HG03354 (cell line): ENCODE results near the gene TMEM179.
"Not testable (repeated sequence)": the region's sequence is repeated elsewhere in the genome, so short reads cannot be mapped to it uniquely, and the experiment has no call there.

ENCODE experiments used
- ATAC-seq: cut with Tn5 transposase; IDR thresholded peaks from one replicate; pipeline ENCODE4 v1.9.1; 2021; ENCODE audit warnings: mild to moderate bottlenecking; ENCODE audit not compliant: unreplicated experiment, poor library complexity, severe bottlenecking

TMEM179 gene

DNA sequence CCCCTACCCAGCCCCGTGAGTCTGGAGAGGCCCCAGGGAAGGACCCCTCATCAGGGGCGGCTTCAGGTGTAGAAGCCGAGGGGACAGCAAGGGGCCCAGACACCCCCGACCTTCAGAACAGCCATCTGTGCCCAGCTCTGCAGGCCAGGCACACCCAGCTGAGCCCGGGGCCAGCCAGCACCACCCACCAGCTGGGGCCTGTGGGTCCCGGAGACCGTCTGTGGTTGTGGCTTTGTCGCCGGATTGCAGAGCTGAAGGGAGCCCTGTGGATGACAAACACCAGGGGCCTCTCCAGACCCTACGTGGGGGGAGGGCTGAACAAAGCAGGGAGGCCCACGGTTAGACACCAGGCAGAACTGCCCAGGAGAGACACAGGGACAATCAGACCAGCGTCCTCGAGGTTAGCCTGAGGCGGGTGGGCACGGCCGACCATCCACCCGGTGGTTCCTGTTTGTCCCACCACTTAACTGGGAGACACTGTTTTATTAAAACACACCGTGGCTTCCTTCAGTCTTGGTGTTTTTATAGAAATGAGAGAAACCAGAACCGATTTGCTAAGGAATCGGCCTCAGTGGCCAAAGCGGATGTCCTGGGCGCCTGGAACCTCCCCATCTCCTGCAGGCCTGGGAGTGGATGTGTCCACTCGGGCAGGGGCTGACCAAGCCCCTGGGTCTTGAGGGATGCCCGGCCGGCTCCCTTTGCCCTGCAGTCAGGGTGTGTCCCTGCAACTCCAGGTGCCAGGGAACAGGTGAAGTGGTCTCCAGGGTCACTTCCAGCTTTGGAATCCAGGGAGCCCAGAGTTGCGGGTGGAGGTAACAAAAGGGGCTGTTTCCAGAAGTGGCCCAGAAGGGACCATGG lies 15.0 kb downstream of the TMEM179 start:
- ATAC-seq = no peak

DNA sequence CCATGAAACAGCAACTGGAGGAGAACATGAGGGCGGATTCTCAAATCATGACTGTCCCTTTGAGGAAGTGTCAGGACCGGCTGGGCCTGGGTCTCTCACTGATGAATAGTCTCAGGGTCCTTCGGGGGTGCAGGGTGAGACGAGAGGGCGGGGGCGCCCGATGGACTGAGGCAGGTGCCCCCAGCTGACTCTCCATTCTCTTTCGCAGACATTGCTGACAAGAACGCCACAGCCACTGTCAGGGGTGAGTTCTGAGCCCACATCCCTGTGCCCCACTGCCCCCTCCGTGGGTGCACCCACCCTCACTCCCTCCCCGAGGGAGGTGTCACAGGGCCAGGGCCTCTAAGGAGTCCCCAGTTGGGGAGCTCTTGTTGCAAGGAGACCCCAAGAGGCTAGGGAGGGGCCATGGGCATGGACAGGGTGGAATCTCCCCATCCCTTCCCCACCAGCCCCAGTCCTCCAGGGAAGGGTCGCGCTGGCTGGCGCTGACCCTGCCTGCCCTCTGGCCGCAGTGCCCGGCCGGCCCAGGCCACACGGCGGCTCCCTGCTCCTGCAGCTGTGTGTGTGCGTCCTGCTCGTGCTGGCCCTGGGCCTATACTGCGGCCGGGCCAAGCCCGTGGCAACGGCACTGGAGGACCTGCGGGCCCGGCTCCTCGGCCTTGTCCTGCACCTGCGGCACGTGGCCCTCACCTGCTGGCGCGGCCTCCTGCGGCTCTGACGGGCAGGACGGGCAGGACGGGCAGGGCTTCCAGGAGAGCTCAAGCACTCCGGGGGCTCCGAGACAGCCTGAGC lies 16.3 kb downstream of the TMEM179 start:
- no peak for ATAC-seq

- ATAC-seq = no peak
Measured at GRCh38 chr14:104587641-104588040, 16.9 kb downstream of the TMEM179 start.

GRCh38 chr14:104586832-104587620 lies 17.5 kb downstream of the TMEM179 start:
- no peak for ATAC-seq

DNA sequence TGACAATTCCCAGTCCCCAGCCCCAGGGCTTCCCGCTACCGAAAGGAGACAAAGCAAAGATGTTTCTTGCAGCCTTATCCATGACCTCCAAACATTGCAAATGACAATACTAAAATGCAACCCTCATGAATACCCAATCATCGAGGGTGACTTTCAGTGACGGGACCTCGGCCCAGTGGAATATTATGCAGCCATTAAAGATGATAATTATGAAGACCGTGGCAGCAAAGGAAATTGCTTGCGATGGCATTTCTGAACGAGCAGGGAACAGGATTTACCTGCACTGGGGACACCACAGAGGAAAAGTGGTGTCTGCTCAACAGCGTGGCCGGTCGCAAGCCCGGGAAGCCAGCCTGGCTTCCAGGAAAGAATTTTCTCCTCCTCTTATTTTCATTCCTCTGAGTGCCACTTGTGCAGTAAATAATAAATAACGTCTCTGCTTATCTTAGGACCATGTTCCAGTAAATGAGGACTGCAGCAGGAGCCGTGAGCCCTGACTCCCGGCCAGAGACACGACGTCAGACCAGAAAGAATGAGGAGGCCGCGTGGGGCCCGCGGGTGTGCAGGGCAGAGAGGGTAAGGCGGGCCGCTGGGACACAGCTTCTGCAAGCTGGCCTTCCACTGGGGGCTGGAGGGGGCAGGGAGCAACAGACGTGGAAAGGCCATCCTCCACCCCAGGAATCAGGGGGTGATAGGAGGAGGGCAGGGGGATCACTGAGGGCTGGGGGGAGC lies 18.4 kb downstream of the TMEM179 start:
- no peak for ATAC-seq

DNA sequence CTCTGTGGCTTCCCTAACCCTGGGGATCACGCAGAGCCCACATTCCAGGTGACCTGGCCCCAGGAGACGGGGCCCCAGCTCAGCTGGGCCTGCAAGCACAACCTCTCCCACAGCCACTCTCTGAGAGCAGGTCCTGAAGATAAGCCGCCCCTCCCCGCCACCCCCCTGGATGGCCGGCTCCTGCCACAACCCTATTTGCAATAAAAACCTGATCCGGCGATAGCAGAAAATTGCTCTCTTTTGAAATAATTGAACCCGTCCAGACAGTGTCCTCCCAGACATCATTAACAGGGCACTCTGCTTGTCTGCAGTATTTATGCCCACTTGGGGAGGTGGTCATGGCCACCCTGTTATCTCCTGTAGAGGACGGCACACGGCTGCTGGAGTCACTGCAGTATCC lies 20.0 kb downstream of the TMEM179 start:
- no peak for ATAC-seq

DNA sequence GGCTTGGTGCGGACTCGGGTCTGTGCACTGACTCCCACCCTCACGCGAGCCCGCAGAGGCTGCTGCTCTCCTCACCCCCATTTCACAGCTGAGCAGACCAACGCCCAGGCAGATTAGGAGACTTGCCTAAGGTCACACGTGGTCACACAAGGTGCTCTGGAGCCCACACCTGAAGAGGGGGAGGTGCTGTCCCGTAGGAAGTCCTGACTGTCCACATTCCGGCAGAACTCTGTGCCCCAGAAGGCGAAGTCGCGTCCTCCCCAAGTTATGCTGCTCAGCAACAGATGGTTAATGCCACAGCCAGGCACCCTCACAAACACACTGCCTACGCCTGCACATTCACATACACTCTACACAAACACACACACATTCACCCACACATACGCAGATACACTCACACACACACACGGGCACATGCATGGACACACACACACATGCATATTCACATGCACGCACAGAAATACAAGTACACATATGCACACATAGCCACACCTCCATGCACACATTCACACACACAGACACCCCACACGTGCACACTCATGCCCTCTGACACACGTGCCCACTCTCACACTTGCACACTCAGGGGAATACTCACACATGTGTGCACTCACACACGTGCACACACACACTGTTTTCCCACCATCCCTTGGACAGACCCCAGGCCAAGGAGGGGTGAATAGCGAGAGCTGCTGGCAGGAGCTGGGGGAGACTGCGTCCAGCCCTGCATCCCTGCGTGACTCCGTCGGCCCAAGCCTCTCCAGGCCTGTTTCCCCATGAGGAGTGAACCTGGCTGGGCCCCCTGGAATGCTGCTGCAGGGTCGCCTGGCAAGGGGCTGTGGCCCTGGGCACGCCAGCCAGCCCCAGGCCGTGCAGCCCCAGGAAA lies 20.9 kb downstream of the TMEM179 start:
- ATAC-seq = no peak

- no peak for ATAC-seq
Measured at GRCh38 chr14:104582662-104583061, 21.9 kb downstream of the TMEM179 start.

GRCh38 chr14:104582005-104582404 lies 22.6 kb downstream of the TMEM179 start:
- no peak for ATAC-seq

- no peak for ATAC-seq
Measured at GRCh38 chr14:104581521-104581920, 23.1 kb downstream of the TMEM179 start.

DNA sequence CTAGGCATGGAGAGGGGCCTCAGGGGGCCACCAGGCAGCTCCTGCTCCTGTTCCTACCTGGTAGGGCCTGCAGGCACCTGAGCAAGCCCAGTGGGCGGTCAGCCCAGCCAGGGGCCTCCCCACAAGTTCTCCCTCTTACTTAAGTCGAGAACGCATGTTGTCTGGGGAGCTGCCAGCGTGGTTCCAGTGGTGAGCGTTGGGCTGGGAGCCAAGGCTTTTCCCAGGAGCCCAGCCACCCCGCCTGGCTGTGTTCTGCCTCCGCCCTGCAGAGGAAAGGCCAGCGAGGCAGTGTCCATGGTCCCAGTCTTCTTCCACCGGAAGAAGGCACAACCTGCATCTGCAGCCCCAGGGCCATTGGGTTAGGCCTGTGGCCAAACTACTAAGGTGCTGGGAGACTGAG lies 23.6 kb downstream of the TMEM179 start:
- ATAC-seq = no peak

- ATAC-seq = not testable (repeated sequence)
Measured at GRCh38 chr14:104579939-104580338, 24.6 kb downstream of the TMEM179 start.

GRCh38 chr14:104579507-104579906 lies 25.1 kb downstream of the TMEM179 start, which contains the start of gene C14orf180:
C14orf180 (plus strand) TSS chr14:104579764; CDS start chr14:104586431, 6,667 bp downstream.
- ATAC-seq = no peak

GRCh38 chr14:104578321-104578720 lies 26.3 kb downstream of the TMEM179 start:
- ATAC-seq = no peak

- no peak for ATAC-seq
Measured at GRCh38 chr14:104577847-104578301, 26.7 kb downstream of the TMEM179 start.

GRCh38 chr14:104577426-104577825 lies 27.1 kb downstream of the TMEM179 start:
- ATAC-seq = no peak

DNA sequence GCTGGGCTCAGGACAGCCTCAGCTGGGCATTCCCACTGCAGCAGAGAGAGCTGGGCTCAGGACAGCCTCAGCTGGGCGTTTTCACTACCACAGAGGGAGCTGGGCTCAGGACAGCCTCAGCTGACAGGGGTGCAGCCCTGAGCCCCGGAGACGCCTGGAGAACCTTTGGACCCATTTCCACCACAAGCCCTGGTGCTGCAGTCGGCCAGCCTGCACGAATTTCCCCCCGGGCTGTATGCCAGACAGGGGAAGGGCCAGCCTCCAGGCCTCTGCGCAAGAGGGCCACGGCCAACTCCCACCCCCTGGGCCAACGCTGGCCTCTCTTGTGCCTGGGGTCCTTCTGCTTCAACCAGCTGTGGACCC lies 27.6 kb downstream of the TMEM179 start:
- no peak for ATAC-seq

DNA sequence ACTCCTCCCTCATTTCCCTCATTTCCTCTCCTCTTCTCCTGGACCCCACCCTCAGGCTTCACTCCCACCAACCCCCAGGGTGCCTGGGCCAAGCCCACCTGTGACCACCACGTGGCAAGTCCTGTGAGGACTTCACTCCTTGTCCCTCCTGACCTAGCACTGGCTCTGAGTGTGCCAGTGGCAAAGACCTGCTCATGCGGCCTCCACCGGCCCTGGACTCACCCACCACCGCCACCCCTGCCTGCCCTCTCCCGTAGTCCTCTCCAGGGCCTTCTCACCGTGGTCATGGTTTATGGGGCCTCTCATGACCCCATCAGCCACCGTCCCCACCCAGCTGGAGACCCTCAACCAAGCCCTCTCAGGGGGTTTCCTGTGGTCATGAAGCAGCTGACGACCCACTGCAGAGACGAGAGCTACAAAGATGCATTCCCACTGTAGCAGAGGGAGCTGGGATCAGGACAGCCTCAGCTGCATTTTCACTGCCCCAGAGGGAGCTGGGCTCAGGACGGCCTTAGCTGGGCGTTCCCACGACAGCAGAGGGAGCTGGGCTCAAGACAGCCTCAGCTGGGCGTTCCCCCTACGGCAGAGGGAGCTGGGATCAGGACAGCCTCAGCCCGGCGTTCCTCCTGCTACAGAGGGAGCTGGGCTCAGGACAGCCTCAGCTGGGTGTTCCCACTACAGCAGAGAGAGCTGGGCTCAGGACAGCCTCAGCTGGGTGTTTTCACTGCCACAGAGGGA lies 28.2 kb downstream of the TMEM179 start:
- no peak for ATAC-seq
